Activated T-cell treated with anti-CD3 and anti-CD28 coated beads for 4 hours (primary cell): ENCODE data around the gene NHERF2.
"Not testable (repeated sequence)": the region's sequence is repeated elsewhere in the genome, so short reads cannot be mapped to it uniquely, and the experiment has no call there.

ENCODE experiments used
- DNase-seq: peaks from one replicate; pipeline ENCODE4 v3.0.0-alpha.2; 2020

NHERF2 gene

GRCh38 chr16:2029350-2029749 lies 2.6 kb downstream of the NHERF2 start:
- no peak for DNase-seq

DNA sequence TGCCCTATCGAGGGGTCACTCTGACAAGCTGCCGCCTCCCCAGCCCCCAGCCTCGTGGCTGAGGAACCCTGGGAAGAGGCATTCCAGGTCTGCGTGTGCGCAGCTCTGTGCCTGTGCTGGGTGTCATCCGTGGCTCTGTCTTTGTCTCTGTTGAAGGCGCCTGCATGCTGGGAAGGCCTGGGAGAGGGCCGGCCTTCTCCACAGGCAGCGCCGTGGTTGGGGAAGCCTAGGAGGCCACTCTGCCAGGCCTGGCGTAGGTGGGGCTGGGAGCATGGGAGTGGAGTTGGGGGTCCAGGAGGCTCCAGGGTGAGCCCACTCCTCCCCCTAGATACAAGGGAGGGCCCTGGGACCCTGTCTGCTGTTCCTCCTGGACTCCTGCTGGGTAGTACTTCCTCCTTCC lies 3.3 kb downstream of the NHERF2 start:
- no peak for DNase-seq

- DNase-seq = no peak
Observed at GRCh38 chr16:2031081-2031577, 4.4 kb downstream of the NHERF2 start.

DNA sequence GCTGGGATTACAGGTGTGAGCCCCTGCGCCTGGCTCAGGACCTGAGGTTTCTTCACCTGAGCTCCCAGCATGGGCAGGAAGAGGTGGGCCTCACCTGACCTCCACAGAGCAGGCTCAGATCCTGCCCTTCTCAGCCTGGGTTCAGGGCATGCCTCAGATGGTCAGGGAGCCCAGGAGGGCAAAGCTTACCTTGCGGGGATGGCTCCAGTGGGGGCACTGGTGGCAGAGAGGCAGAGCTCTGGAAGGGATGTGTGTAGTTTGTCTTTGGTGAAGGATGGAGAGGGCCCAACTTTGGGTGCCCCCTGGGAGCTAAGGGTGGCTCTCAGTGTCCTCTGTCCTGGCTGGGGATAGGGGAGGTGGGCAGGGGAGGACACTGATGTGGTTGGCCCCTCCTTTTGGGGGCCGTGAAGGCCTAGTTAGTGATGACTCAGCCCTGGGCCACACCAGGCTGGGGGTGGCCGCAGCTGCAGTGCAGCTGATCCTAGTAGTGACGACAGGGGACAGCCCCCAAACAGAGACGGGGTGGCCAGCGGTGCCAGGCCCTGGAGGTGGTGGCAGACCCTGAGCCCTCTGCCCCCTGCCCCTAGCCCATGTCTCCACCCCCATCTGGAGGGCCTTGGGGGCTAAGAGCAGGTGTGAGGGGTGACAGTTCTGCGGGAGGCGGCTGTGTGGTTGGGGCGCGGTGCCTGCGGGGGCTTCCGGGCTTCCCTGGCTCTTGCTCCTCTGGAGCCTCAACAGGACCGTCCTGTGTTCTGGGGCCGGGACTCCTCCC lies 5.8 kb downstream of the NHERF2 start:
- DNase-seq = no peak

GRCh38 chr16:2033057-2033908 lies 6.6 kb downstream of the NHERF2 start:
- no peak for DNase-seq

DNA sequence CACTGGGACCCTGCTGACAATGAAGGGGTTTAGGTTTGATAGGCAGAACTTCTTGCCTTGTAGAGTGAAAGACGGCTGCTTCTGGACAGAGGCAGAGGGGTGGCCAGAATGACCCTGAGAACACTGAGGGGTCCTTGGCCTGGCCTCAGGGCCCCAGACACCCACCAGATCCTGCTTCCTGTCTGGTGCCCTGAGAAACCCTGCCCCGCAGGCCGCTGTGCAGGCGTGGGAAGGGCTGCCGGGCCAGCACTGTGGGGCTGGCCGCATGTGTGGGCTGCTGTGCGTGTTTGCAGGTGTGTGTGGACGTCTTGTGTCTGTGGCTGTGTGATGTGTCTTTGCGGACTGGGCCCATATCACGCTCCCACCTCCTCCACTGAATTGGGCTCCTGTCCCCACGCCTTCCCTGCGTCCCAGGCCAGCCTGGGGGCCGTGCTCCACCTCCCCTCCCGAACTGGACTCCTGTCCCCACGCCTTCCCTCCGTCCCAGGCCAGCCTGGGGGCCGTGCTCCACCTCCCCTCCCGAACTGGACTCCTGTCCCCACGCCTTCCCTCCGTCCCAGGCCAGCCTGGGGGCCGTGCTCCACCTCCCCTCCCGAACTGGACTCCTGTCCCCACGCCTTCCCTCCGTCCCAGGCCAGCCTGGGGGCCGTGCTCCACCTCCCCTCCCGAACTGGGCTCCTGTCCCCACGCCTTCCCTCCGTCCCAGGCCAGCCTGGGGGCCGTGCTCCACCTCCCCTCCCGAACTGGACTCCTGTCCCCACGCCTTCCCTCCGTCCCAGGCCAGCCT lies 7.4 kb downstream of the NHERF2 start:
- not testable (repeated sequence) for DNase-seq

DNA sequence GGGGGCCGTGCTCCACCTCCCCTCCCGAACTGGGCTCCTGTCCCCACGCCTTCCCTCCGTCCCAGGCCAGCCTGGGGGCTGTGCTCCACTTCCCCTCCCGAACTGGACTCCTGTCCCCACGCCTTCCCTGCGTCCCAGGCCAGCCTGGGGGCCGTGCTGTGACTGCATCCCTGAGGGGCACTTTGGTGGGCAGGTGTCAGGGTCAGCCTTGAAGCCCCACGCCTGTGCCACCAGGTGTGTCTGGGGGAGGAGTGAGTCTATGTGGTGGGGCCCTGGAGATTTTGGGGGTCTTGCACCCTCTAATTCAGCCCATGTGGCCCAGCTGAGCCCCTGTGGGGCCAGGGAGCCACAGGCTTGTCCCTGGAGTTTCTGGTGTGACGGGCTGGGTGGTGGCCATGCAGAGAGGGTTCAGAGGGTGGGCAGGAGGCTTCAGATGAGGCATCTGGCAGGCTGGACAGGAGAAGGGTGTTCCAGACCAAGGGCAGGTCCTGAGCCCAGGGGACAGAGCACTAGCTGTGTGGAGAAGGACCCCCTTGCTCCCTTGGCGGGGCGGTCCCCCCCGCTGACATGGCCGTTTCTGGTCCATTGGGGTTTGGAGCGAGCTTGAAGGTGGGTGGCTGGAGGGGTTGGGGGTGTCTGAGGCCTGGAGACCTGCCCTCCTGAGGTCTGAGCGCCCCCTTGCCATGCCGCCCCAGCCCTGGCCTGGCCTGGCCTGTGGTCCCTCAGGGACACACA lies 8.2 kb downstream of the NHERF2 start:
- DNase-seq = no peak

- DNase-seq = no peak
Observed at GRCh38 chr16:2035431-2036199, 8.9 kb downstream of the NHERF2 start.

DNA sequence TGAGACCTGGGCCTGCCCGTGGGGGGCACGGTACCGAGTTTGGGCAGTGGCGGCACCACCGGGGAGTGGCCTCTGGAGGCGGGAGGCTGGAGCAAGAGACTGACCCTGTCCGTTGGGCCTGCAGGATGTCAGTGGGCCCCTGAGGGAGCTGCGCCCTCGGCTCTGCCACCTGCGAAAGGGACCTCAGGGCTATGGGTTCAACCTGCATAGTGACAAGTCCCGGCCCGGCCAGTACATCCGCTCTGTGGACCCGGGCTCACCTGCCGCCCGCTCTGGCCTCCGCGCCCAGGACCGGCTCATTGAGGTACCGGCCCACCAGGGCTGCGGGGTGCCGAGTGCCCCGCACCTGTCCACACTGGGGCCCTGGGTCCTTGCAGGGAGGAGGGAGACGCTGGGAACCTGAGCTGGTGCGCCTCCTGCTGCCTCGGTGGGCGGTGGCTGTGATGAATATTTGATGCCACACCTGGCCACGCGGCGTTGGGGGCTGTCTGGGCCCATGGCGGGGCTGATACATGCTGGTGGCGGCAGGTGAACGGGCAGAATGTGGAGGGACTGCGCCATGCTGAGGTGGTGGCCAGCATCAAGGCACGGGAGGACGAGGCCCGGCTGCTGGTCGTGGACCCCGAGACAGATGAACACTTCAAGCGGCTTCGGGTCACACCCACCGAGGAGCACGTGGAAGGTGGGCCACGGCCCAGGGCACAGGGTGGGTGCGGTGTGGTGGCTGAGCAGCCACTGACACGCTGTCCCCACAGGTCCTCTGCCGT lies 9.7 kb downstream of the NHERF2 start:
- no peak for DNase-seq

- DNase-seq = no peak
Observed at GRCh38 chr16:2037115-2037514, 10.4 kb downstream of the NHERF2 start.

DNA sequence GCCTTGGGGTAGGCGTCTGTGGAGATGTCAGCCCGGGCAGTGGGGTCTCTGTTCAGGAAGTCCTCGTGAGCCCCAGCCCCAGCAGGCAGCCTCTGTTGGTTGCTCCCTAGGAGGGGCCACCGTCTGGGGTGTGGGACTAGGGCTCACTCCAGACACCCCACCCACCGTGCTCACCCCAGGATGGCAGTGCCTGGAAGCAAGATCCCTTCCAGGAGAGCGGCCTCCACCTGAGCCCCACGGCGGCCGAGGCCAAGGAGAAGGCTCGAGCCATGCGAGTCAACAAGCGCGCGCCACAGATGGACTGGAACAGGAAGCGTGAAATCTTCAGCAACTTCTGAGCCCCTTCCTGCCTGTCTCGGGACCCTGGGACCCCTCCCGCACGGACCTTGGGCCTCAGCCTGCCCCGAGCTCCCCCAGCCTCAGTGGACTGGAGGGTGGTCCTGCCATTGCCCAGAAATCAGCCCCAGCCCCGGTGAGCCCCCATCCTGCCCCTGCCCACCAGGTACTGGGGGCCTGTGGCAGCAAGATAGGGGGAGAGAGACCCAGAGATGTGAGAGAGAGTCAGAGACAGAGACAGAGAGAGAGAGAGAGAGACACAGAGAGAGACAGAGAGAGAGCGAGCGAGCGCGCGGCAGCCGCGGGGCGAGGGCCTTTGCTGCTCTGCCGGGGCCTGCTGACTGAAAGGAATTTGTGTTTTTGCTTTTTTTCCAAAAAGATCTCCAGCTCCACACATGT lies 11.1 kb downstream of the NHERF2 start:
- no peak for DNase-seq

DNA sequence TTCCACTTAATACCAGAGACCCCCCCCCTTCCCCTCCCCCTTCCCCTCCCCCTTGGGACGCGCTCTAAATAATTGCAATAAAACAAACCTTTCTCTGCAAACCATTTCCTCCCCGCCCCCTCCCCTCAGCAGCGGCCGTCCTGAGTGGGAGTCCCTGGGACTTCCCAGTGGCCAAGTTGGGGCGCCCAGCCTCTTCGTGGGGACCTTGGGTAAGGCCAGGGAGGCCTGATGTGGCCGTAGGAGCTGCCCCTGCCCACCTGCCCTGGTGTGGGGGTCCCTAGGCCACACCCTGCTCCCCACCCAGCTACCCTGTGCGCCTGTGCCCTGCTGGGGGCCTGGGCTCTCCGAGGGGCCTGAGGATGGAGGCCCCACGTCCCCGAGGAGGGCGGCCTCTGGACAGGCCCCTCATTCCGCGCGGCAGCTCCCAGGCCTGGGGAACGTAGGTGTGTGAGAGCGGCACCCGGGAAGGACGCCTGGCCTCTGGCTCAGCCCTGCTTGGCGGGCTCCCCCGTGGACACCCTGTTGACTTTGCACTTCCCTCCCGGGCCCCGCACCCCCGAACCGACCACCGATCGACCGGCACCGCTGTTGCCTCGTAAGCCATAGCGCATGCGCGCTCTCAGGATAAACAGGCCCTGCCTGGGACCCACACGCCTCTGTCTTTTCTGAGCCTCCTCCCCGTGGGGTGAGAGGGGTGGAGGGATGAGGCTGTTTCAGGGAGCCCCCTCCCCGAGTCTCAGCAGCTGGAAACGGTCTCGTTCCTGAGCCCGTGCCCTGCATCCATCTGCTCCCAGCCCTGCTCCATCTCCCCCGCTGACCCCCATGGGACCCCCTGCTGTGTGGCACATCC lies 11.9 kb downstream of the NHERF2 start:
- no peak for DNase-seq

DNA sequence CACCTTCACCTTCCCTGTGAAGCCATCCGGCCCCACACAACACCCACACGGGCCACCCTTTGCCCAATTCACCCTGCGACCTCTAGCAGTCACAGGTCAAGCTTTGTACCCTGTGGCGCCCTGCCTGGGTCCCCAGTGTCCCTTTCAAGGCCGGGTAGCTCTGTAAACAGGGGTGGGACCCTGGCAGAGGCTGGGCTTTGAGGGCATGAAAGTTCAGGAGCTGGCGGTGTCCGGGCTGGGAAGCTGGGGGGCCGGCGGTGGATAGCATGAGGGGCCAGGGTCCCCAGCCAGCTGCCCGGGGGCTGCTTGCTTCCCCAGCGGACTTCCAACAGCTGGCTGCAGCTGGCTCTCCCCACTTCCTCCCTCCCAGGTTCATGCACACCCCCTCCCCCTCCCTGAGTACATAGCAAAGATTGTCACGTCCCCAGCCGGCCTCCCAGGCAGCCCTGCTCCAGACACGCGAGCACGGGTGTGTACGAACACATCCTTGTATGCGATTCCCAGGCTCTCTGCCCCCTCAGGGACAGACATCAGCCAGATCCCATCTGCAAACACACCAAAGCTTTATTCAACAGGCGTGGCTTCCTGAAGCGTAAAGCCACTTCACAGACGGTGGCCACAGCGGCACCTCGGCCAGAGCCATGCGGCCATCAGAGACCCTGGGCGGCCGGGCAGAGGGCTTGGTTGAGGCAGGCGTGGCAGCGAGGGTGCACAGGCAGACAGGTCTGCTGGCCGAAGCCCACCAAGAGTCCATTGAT lies 12.8 kb downstream of the NHERF2 start:
- DNase-seq = no peak

GRCh38 chr16:2040041-2040786 lies 13.5 kb downstream of the NHERF2 start:
- no peak for DNase-seq

GRCh38 chr16:2040787-2041522 lies 14.3 kb downstream of the NHERF2 start:
- no peak for DNase-seq

DNA sequence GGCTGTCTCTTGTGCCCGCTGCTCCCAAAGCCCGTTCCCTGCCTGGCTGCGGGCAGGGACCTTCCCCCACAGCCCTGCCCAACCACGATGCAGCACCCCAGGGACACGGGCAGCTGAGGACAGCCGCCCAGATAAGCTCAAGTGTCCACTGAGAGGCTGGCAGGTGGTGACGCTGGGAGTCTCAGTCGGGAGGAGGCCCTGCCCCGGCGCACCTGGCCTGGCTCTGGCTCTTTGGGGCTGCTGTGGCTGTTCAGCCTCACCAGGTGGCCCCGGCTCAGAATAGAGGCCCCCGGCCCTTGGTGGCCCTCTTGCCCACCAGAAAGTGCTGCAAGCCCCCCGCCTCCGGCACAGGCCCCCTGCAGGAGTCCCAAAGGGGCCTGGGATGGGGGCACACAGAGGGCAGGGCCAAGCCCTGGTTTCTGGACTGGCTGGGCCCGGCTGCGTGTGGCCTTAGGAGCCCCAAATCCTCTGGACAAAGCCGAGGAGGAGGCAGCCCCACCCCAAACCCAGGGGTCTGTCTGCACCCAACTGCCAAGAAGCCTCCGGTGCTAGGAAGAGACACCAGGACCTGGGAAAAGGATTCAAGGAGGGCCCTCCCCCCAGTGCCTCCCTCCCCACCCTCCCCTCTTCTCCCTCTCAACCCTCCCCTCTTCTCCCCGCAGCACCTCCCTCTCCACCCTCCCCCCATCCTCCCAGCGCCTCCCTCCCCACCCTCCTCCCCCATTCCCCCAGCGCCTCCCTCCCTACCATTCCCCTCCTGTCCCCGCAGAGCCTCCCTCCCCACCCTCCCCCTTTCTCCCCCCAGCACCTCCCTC lies 15.7 kb downstream of the NHERF2 start:
- no peak for DNase-seq
